ENCODE data around the gene SSNA1.
A peak's percentile ranks its signal among the peaks of the same experiment; 100 is the strongest.

The SSNA1 gene

DNA sequence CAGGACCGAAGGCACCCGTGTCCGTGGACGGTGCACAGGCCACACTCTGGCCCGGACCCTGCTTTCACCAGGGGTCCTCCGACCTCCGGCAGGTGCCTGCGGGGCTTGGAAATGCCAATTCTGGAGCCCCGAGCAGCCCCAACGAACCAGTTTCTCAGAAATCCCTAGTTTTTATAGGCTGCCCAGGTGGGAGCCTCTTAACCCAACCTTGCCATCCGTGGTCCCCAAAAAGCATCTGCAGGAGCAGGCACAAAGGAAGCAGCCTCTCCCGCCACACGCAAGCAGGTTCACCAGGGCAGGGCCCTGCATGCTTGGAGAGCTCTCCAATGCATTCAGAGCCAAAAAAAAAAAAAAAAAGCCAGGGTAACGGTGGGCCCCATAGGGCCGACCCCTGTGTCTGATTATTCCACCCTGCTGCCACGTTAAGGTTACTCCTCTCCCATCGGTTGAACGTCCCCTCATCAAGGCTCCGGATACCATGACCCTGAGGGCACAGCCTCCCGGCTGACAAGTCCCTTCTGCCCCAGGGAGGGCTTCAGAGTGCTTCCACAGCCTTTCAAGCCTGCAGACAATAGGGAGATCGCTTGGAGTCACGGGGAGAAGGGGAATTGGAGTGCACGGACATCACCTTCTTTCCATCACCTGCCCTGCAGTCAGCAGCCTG is 12.9 kb downstream of the SSNA1 start:
- no peak for DNase-seq

DNA sequence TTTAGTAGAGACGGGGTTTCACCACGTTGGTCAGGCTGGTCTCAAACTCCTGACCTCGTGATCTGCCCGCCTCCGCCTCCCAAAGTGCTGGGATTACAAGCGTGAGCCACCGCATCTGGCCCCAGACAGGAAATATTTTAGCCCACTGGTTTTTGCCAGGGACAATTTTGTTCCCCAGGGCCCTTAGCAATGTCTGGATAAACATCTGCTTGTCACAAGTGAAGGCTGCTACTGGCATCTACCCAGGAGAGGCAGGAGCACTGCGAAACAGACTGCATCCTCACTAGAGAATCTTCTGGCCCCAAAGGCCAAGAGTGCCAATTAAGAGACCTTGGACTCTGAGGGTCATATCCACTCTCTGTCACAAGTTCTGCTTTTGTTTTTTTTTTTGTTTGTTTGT is 14.5 kb downstream of the SSNA1 start:
- DNase-seq: no peak

DNA sequence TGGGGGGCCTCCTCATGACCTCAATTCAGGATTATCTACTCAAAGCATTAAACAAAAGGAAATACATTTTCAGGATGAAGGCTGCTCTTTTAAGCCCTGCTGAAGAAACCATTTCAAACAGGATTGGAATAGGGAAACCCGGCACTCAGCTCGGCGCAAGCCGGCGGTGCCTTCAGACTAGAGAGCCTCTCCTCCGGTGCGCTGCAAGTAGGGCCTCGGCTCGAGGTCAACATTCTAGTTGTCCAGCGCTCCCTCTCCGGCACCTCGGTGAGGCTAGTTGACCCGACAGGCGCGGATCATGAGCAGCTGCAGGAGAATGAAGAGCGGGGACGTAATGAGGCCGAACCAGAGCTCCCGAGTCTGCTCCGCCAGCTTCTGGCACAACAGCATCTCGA is 16.3 kb downstream of the SSNA1 start:
- DNase-seq: no peak

DNA sequence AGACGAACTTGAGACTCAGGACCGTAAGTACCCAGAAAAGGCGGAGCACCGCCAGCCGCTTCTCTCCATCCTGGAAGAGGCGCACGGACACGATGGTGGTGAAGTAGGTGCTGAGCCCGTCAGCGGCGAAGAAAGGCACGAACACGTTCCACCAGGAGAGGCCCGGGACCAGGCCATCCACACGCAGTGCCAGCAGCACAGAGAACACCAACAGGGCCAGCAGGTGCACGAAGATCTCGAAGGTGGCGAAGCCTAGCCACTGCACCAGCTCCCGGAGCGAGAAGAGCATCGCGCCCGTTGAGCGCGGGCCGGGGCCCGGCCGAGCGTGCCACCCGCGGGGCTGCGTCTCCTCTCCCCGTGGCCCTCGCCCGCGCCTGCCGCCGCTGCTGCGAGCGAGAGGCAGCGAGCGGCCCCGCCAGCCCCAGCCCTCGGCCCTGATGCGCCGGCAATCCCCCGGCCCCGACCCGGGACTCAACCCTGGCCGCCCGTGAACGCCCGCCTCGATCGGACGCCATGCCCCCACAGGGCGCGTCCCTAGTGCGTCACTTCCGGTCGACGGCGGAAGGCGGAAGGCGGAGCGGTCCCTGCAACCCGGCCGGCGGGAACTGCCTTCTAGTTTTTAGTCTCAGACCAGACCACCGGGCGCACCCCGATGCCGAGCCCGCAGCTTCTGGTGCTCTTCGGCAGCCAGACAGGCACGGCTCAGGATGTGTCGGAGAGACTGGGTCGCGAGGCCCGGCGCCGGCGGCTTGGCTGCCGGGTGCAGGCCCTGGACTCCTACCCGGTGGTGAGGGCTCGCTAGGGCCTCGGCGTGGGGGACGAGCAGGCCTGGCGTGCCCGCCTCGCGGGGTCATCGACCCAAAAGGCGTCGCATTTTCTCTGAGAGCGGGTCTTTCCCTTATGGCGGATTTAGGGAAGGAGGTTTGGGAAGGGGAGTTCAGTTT is 16.9 kb downstream of the SSNA1 start, which contains the start of the genes NDOR1 and TMEM203:
Gene NDOR1, plus strand, starts transcription at position 575 of the 944 bp plus-strand sequence. Its CDS starts 78 bp downstream, at position 653.
Gene TMEM203, minus strand, starts transcription at position 523 of the 944 bp plus-strand sequence. Its CDS starts 234 bp downstream, at position 289.
- DNase-seq: peak; percentile 92

DNA sequence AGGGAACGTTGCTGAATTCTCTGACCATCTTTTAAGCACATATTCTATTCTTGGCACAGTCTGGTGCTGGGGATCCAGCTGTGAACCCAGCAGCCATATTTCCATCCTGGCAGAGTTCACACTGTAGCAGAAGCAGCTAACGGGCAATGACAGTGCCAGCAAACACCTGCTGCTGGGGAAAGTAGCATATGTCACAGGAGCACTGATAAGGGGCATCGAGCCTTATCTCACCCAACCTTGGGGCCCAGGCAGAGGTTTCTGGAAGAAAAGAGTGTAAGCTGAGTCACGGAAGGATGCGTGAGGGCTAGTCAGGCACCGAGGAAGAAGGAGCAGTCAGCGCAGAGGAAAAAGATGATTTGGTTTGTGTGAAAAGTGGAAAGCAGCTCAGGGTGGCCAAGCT is 18.1 kb downstream of the SSNA1 start:
- DNase-seq: no peak

DNA sequence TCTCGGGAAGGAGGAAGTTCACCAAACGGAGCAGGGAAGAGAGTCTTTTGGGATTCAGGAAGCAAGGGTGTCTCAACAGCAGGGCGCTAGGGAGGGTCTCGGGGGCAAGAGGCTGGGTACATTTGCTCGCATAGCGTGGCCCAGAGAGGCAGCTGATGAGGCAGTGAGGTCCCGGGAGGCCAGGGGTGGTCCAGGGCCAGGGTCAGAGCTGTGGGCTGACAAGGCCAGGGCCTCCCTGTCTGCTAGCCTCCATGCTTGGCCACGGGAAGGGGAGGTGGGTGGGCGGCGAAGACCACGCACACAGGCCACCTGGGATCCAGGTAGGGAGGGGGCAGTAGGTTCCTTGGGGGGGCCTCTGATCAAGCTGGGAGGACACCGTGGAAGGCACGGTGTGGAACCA is 23.1 kb downstream of the SSNA1 start:
- no peak for DNase-seq

DNA sequence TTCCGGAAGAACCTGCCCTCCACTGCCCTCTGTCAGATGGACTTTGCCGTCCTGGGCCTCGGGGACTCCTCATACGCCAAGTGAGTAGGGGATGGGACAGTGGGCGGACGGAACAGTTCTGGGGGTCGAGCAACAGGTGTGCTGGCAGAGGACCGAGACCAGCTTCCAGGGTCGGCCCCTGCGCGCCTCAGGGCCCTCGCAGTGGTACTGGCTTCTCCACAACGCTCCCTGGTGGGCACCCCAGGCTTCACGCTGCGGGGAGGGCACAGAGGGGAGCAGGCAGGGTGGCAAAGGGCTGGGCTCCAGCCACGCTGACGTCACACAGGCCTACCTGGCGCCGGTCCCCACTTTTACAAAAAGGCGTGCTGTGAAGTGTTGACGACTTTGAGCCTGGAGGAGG is 24.0 kb downstream of the SSNA1 start:
- DNase-seq: no peak

DNA sequence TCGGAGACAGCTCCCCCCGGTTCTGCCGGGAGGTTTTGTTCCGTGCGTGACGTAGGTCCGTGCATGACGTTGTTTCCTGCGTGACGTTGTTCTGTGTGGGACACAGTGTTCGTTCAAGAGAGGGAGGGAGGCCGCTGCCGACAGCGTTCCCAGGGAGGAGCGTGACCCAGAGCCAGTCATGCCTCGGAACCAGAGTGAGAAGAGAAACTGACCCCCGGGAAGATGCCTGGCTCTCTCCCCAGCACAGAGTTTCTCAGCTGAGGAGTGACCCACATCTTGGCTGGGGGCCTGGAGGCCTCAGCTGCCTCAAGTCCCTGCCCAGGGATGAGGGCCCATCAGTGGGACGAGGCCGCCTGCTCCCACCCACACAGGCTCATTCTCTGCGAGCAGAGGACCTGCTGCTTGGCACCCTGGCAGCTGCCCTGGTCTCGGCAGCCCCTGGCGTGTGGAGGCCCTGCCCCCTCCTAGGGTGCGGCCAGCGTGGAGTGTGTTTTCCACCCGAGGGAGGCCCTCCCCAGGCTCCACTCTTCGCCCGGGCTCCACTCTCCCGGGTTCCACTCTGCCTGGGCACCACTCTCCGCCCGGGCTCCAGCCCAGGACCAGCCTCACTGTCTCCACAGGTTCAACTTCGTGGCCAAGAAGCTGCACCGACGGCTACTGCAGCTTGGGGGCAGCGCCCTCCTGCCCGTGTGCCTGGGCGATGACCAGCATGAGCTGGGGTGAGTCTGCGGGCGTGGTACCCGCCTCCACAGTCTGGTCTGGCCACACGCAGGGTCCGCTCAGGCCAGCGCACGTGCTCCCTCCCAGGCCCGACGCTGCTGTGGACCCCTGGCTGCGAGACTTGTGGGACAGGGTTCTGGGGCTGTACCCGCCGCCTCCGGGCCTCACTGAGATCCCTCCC is 24.9 kb downstream of the SSNA1 start:
- DNase-seq: no peak

DNA sequence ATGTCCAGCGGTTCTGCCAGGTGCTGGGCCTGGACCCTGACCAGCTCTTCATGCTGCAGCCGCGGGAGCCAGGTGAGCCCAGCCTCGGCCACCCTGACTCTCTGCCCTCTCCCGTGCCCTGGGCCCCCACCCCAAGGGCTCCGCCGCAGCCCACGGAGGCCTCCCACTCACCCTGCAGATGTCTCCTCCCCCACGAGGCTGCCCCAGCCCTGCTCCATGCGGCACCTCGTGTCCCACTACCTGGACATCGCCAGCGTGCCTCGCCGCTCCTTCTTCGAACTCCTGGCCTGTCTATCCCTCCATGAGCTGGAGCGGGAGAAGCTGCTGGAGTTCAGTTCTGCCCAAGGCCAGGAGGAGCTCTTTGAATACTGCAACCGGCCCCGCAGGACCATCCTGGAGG is 26.1 kb downstream of the SSNA1 start:
- DNase-seq: no peak

DNA sequence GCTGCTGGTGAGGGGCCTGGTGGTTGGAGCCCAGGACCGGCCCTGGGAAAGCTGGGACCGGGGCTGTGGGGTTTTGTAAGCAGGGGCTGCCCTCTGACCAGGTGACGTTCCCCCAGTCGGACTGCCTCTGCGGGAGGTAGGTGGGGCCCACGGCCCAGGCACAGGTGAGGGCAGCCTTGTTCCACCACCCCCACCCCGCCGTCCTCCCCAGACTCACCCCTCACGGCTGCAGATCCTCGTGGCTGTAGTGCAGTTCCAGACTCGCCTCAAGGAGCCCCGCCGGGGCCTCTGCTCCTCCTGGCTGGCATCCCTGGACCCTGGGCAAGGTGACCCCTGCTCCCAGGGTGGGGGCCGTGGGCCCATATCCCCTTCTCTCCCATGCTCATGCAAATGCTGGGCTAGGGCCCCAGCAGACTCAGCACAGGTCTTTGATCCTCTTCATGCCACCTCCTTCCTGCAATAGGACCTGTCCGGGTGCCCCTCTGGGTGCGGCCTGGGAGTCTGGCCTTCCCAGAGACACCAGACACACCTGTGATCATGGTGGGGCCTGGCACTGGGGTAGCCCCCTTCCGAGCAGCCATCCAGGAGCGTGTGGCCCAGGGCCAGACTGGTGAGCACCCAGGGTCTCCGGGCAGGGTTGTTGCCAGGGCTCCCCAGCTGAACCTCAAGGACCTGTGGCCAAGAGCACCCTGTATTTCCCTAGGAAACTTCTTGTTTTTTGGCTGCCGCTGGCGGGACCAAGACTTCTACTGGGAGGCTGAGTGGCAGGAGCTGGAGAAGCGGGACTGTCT is 26.9 kb downstream of the SSNA1 start:
- DNase-seq: no peak

DNA sequence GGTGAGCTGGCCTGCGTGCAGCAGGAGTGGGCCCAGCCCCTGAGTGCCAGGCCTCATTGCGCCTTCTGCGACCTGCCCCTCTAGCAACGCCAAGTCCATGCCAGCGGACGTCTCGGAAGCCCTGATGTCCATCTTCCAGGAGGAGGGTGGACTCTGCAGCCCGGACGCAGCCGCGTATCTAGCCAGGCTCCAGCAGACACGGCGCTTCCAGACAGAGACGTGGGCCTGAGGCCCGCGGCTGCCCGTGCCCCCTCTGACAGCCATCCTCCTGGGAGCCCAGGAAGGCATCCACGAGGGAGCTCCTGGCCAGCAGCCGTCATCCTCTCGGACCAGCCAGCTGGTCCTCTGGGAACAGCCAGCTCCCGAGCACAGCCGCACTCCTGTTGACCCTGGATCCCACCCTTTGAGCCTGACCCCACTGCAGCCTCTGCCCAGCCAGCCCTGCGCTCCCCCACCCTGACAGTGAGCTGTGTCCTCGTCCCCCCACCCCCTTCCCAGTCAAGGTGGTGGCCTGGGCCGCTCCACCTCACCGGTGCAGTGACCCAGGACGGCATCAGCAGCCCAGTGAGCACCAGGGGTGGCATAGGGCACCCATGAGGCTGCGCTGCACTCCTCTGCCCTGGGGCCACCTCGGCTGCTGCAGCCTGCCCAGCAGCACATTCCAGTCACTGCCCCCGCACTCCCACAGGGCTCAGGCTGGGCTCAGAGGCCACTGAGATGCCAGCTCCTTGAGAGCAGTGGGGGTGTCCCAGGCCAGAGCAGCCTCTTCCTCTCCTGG is 27.9 kb downstream of the SSNA1 start:
- DNase-seq: no peak

DNA sequence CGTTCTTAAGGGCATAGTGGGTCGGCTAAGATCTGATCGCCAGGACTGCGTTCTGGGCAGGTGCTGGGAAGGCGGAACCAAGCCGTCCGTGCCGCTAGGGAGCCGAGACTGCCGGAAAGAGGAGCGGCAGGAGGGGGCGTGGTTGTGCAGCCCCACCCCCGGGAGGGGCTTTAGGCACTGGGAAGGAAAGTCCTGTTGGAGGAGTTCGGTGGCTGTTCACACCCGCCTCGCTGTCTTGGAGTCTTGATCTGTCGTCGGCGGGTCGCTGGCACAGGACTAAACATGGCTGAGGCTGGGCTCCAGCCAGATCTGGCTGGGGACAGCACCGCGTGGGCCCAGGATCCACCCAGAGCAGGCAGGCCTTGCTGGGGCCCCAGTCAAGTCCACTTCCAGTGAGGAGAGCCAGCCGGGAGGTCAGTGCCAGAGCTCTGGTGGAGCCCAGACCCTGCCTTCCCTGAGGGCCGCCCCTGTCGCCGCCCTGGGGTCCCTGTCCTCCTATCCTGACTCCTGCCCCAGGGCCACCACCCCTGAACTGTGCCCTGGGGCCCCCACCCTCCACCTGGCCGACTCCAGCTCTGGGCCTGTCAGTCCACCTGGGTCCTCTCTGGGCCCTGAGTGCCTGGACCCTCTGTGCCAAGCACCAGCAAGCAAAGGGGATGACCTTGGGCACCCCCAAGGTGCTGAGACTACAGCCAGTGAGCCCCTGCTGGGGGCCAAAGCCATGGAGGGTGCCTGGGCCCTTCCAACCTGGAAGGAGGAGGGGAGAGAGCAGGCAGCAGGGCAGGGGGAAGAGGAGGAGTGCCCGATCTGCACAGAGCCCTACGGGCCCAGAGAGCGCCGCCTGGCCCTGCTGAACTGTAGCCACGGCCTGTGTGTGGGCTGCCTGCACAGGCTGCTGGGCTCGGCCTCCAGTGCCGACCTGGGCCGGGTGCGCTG is 29.1 kb downstream of the SSNA1 start:
- DNase-seq: no peak

DNA sequence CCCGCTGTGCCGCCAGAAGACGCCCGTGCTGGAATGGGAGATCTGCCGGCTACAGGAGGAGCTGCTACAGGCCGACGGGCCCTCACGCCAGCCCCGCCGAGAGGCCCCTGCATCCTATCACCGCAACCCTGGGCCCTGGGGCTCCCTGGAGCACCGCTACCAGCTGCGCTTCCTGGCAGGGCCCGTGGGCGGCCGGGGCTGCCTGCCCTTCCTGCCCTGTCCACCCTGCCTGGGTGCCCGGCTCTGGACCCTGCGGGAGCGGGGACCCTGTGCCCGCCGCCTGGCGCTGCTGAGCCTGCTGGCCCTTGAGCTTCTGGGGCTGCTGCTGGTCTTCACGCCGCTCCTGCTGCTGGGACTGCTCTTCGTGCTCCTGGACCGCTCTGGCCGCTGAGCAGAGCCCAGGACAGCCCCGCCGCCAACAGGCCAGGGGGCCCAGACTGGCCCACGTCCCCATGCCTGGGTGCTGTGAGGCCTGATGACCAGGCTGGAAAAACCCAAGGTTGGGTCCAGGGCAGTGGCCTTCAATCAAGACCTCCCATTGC is 29.8 kb downstream of the SSNA1 start:
- no peak for DNase-seq

DNA sequence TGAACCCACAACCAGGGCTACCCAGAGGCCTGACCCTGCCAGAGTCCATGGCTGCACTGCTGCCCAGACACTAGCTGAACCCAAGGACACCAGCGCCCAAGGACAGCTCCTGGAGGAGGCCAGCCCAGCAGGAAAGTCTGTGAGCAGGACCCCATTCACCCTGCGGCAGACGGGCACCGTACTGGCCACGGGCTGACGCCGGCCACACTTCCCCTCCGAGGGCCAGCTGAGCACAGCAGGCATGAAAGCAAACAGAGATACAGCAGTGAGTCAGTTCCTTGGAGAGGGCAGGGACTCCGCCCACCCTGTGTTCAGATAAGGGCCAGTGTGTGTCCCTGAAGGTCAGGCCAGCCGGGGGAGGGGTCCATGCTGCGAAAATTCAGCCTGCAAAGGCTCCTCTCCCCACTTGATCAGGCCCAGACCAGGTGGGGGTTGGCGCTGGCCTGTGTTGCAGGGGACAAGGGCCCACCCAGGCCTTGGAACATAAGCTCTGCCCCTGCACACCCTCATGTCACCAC is 30.3 kb downstream of the SSNA1 start:
- no peak for DNase-seq

DNA sequence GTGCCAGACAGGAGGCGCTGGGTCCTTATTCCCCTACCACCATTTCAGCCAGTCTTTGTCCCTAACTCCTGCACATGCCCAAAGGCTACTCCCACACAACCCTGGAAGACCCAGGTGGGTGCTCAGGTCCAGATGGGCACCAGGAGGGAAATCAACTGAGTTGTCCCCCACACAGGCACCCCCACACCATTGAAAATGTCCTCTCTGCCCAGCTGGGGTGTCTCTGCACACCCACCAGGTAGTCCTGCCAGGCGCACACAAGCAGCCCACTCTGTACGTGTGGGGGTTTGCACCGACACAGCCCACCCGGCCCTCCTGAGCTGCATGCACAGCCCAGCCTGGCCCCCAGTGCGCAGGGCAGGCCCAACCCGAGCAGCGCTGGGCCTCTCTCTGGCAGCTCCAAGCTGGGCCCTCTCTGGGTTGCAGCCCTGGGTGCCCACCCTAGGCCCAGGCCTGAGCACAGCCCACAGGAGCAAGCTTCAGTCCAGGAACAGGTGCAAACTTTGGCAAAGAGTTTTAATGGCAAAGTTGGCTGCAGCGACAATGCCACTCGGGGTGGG is 31.4 kb downstream of the SSNA1 start:
- DNase-seq: no peak

DNA sequence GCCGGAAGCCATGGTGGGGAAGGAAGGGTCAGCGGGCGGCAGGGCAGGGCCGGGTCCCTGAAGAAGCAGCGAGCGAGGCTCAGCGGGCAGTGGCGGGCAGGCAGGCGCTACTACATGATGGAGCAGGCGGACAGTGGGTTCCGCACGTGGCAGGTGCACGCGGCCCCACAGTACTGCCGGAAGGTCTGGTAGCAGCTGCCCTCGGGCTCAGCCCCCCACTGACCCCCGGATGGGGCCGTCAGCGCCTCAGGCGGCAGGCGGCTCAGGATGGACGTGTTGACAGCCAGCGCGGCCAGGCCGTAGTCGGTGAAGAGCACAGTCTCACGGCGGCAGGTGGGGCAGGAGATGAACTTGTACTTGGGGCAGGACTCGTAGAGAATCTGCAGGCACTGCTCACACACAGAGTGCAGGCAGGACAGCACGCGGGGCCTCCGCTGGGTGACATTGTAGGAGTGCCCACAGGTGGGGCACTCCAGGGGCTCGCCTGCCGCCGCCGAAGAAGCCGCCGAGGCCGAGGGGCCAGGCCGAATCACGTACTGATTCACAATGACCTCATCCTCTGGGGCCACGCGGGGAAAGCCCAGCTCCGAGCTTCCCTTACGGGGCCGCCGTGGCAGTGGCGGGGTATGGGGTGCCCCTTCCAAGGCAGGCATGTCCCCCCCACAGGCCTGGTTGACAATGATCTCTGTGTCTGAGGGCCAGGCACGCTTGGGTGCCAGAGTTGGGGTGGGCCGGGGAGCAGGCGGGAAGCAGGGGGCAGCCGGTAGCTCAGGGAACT is 32.0 kb downstream of the SSNA1 start:
- no peak for DNase-seq

DNA sequence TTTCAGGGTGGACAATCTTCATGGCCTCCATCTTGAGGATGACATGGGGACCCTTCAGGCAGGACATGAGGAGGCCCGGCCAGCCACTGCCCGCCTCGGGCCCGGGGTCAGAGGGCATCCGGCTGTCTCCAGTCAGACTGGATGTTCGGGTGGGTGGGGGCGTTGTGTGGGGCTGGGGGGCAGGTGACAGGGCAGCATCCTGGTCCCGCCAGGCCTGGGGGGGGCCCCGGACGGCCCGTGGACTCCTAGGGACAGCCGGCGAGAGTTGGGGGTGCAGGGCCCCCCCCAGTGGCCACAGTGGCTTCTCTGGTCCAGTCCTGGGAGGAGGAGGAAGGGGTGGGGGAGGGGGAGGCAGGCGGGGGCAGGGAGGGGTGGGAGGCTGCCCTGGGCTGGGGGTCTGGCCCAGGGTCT is 32.6 kb downstream of the SSNA1 start:
- no peak for DNase-seq

DNA sequence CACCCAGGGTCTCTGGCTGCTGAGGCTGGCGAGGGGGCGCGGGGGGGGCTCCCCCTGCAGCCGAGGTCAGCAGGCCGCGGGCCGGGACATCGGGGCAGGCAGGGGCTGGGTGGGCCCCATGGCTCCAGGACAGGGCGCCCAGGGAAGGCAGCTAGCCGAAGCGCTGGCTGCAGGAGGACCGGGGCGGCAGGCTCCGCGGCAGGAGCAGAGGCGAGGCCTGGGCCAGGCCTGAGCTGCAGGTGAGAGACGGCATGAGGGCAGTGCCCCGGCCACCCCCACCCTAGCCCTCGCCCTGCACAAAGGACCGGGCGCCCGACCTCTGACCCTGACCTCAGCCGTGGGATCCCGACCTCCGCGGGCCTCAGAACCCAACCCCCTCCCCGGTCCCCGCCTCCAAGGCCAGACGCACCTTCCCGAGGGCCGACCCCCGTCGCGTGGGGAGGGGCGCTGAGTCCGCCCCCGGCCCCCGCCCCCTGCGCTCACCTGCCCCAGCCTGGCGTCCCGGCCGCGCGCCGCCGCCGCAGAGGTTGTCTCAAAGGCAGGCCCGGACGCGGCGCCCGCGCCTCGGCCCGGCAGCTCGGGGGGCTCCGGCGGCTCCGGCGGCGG is 33.1 kb downstream of the SSNA1 start:
- DNase-seq: no peak
